HepG2 (cell line): ENCODE measurements around the gene LDLRAD3. TPM values are rescaled to one million over a fixed set of nuclear protein-coding genes. Genes with fewer than 3 reads are reported as not detected.

Experiments used
- ATAC-seq: fragments of 200-7000 bp; cut with Tn5 transposase; 3 replicates; pipeline ENCODE4 v1.9.1; 2020; ENCODE audit warnings: mild to moderate bottlenecking, moderate library complexity
- BruUV-seq: library from RNA; stranded (reverse); fragments of 400-500 nt; replicated peaks from 2 replicates; lab custom pipeline; 2021; lab: Mats Ljungman, UMichigan
- CTCF ChIA-PET: fragments of 300-600 bp; formaldehyde crosslinking; extraction: SDS; loops from one replicate; lab custom pipeline; 2021; ENCODE audit warnings: low total read pairs, inconsistent platforms, low intra/inter-chr PET ratio; lab: Yijun Ruan, JAX
- POLR2A ChIA-PET: fragments of 350-600 bp; sonication (Branson Sonifier 250); formaldehyde crosslinking; loops from one replicate; lab custom pipeline; 2020; ENCODE audit warnings: antibody characterized with exemption, inconsistent platforms; lab: Yijun Ruan, JAX
- DNase-seq: peaks from one replicate; pipeline ENCODE4 v3.0.0-alpha.2; 2015; ENCODE audit warnings: low spot score
- FAIRE-seq: peaks from 3 replicates; lab custom pipeline; 2011; peaks lifted over from hg19 to GRCh38; lab: Jason Lieb, UNC
- H2AFZ ChIP-seq: one replicate; pipeline ENCODE4 v1.6.1; 2011; ENCODE audit warnings: low read length, inconsistent platforms
- H3K27ac ChIP-seq: fragments of 300-600 bp; 3 replicates; pipeline ENCODE4 v1.8.0; 2011; ENCODE audit warnings: mixed run types, mild to moderate bottlenecking, mixed read lengths, low read length, inconsistent platforms; ENCODE audit not compliant: insufficient read depth; ENCODE audit errors: extremely low read length
- H3K27me3 ChIP-seq, 2 experiments: fragments of 200-600 bp in 1 of 2; 2 replicates in 1 of 2; 3 replicates in 1 of 2; pipeline versions ENCODE4 v1.6.0 to v1.8.0; 2011; ENCODE audit warnings: low read length in 2 of 2, mild to moderate bottlenecking in 2 of 2, moderate library complexity in 2 of 2, inconsistent platforms in 1 of 2; ENCODE audit not compliant: insufficient read depth in 2 of 2, control insufficient read depth in 1 of 2
- H3K36me3 ChIP-seq, 2 experiments: fragments of 200-600 bp in 1 of 2; replicated peaks in 1 of 2; 2 replicates in 1 of 2; 3 replicates in 1 of 2; pipeline versions ENCODE4 v1.5.1 to v1.8.0; 2011; ENCODE audit warnings: low read length in 2 of 2, inconsistent platforms in 1 of 2; ENCODE audit not compliant: insufficient read depth in 2 of 2, control insufficient read depth in 1 of 2
- H3K4me1 ChIP-seq: 2 replicates; pipeline ENCODE4 v1.5.1; 2012; ENCODE audit warnings: low read length, inconsistent platforms; ENCODE audit not compliant: insufficient read depth
- H3K4me2 ChIP-seq: 2 replicates; pipeline ENCODE4 v1.6.0; 2011; ENCODE audit warnings: low read depth, low read length, inconsistent platforms
- H3K4me3 ChIP-seq, 3 experiments: fragments of 200-600 bp in 1 of 3; sonication (generic), shearing (Covaris generic) in 1 of 3; replicated peaks in 1 of 3; 2 replicates each; pipeline ENCODE4 v1.5.1; 2011 to 2016; ENCODE audit warnings: low read length in 3 of 3, inconsistent platforms in 2 of 3, low read depth in 2 of 3, mild to moderate bottlenecking in 2 of 3, control low read depth in 1 of 3, mixed read lengths in 1 of 3; ENCODE audit not compliant: insufficient read depth in 1 of 3
- H3K79me2 ChIP-seq: one replicate; pipeline ENCODE4 v1.6.1; 2011; ENCODE audit warnings: low read length, inconsistent platforms; ENCODE audit not compliant: insufficient read depth
- H3K9ac ChIP-seq: 2 replicates; pipeline ENCODE4 v1.6.0; 2011; ENCODE audit warnings: mild to moderate bottlenecking, low read depth, low read length, inconsistent platforms; ENCODE audit not compliant: insufficient read depth
- H3K9me3 ChIP-seq: 2 replicates; pipeline ENCODE4 v1.5.1; 2012; ENCODE audit warnings: mild to moderate bottlenecking, low read length
- H4K20me1 ChIP-seq: 2 replicates; pipeline ENCODE4 v1.6.0; 2011; ENCODE audit warnings: inconsistent platforms, mild to moderate bottlenecking, low read length, moderate library complexity; ENCODE audit not compliant: insufficient read depth
- CEBPB ChIP-seq: IDR thresholded peaks from 2 replicates; pipeline ENCODE4 v1.6.1; 2011; ENCODE audit warnings: low read depth, low read length, improper control_type of control experiment, borderline replicate concordance
- EED ChIP-seq: sonication (generic); formaldehyde crosslinking; IDR thresholded peaks from 2 replicates; pipeline ENCODE4 v1.5.0; 2020; ENCODE audit warnings: mild to moderate bottlenecking, missing genetic modification reagents
- HMGA1 ChIP-seq: sonication (generic); formaldehyde crosslinking; conservative IDR thresholded peaks from 2 replicates; pipeline ENCODE4 v1.4.0; 2020; ENCODE audit warnings: missing genetic modification reagents
- HOXA5 ChIP-seq: sonication (generic); formaldehyde crosslinking; IDR thresholded peaks from 2 replicates; pipeline ENCODE4 v1.4.0; 2020; ENCODE audit warnings: missing genetic modification reagents
- MIER2 ChIP-seq: IDR thresholded peaks from 2 replicates; pipeline ENCODE4 v1.6.1; 2016; ENCODE audit warnings: missing biosample characterization, missing genetic modification reagents
- PHF5A ChIP-seq: IDR thresholded peaks from one replicate; pipeline ENCODE4 v1.6.1; 2018; ENCODE audit warnings: low read depth, missing genetic modification reagents; ENCODE audit not compliant: unreplicated experiment
- PRPF4 ChIP-seq: fragments of 200-400 bp; formaldehyde crosslinking; IDR thresholded peaks from 2 replicates; pipeline ENCODE4 v1.6.1; 2016; ENCODE audit warnings: low read length, low read depth; ENCODE audit not compliant: poor library complexity, severe bottlenecking
- SMARCE1 ChIP-seq: fragments of 450-650 bp; IDR thresholded peaks from 2 replicates; pipeline ENCODE4 v1.6.1; 2017; ENCODE audit warnings: borderline replicate concordance
- TBX3 ChIP-seq: fragments of 450-650 bp; IDR thresholded peaks from 2 replicates; pipeline ENCODE4 v1.6.1; 2017; ENCODE audit warnings: antibody characterized with exemption, mild to moderate bottlenecking, inconsistent platforms, borderline replicate concordance
- YEATS2 ChIP-seq: sonication (generic); formaldehyde crosslinking; IDR thresholded peaks from 2 replicates; pipeline ENCODE4 v1.4.0; 2020; ENCODE audit warnings: missing genetic modification reagents, borderline replicate concordance
- ZFP36L2 ChIP-seq: sonication (generic); formaldehyde crosslinking; IDR thresholded peaks from 2 replicates; pipeline ENCODE4 v1.4.0; 2020; ENCODE audit warnings: missing genetic modification reagents
- ZNF256 ChIP-seq: sonication (generic); formaldehyde crosslinking; conservative IDR thresholded peaks from 2 replicates; pipeline ENCODE4 v1.4.0; 2020; ENCODE audit warnings: missing genetic modification reagents
- ZNF274 ChIP-seq: sonication (generic); formaldehyde crosslinking; IDR thresholded peaks from 2 replicates; pipeline ENCODE4 v1.5.1; 2020; ENCODE audit warnings: mild to moderate bottlenecking, missing genetic modification reagents
- ZNF335 ChIP-seq: sonication (generic); formaldehyde crosslinking; IDR thresholded peaks from 2 replicates; pipeline ENCODE4 v1.4.0; 2020; ENCODE audit warnings: missing genetic modification reagents
- ZNF605 ChIP-seq: sonication (generic); formaldehyde crosslinking; IDR thresholded peaks from 2 replicates; pipeline ENCODE4 v1.8.0; 2022; ENCODE audit warnings: mild to moderate bottlenecking, missing genetic modification reagents
- WGBS: methylation state at CpG from one replicate; pipeline ENCODE4 v1.1.6; 2017; ENCODE audit warnings: low lambda C conversion rate; 5-methylcytosine and 5-hydroxymethylcytosine counted together
- in situ Hi-C: cut with HindIII; loops from 2 replicates; pipeline ENCODE4 v1.10.0; 2017; ENCODE audit warnings: low pct_unique_long_range_greater_than_20kb; ENCODE audit not compliant: extremely low pct_ligation_motif_present
- intact Hi-C: fragments of 100-400 bp; cut with micrococcal nuclease; formaldehyde crosslinking; loops from one replicate; pipeline ENCODE4 v1.10.0; 2022; ENCODE audit not compliant: unreplicated experiment
- polyA plus RNA-seq, 8 experiments: library from polyadenylated mRNA; depleted of rRNA in 3 of 8; stranded (reverse) in 7 of 8; unstranded in 1 of 8; fragments of >200 nt; fragmentation: Illumina TruSeq in 4 of 8; extraction: Trizol in 4 of 8; gene quantifications; 2 replicates each; pipeline versions ENCODE4 v1.2.1 to v1.2.3, GENCODE V29; 2011 to 2016; ENCODE audit warnings: low read depth in 4 of 8, missing spikeins in 1 of 8, mixed read lengths in 1 of 8; ENCODE audit not compliant: insufficient read depth in 1 of 8
- total RNA-seq, 5 experiments: library from RNA; depleted of rRNA; stranded (reverse); fragments of >200 nt; fragmentation: Illumina TruSeq; extraction: Trizol; gene quantifications; 2 replicates each; pipeline ENCODE4 v1.2.3, GENCODE V29; 2016; ENCODE audit warnings: low read depth in 1 of 5
- TF ChIP-seq, protein P1 (sequence below): sonication (generic); formaldehyde crosslinking; IDR thresholded peaks from 2 replicates; pipeline ENCODE4 v1.4.0; 2020; ENCODE audit warnings: mild to moderate bottlenecking, missing genetic modification reagents

LDLRAD3 gene
- total and polyA plus RNA-seq, 2 of the 13 experiments (the other 11 are each of a cell fraction or from before 2014, with no cell fraction given) = 0.50 to 0.60 TPM

DNA sequence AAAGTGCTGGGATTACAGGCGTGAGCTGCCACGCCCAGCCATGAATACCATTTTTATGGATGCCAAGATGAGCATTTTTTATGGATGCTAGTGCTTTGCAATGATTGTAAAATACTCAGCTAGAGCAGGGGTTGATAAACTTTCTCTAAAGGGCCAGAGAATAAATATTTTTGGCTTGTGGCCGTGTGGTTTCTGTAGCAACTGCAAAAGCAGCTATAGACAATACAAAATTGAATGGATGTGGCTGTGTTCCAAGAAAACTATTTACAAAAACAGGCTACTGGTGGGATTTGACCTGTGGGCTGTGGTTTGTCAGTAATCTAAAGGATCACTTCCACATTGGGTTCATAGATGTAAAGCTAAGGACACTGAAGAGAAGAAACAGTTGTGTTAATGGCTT lies 289.3 kb downstream of the LDLRAD3 start:
- no peak for TF ChIP-seq PRPF4
- TF ChIP-seq PHF5A (CRISPR knock-in tag) = no peak
- TF ChIP-seq ZNF256 (CRISPR knock-in tag) = no peak
- TF ChIP-seq, protein P1, sequence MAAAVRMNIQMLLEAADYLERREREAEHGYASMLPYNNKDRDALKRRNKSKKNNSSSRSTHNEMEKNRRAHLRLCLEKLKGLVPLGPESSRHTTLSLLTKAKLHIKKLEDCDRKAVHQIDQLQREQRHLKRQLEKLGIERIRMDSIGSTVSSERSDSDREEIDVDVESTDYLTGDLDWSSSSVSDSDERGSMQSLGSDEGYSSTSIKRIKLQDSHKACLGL (CRISPR knock-in tag) = no peak
- TF ChIP-seq ZNF605 (CRISPR knock-in tag) = no peak
- TF ChIP-seq HOXA5 (CRISPR knock-in tag) = no peak
- no peak for TF ChIP-seq CEBPB
- no peak for TF ChIP-seq ZFP36L2
- TF ChIP-seq TBX3 = no peak
- TF ChIP-seq EED (CRISPR knock-in tag) = no peak
- no peak for TF ChIP-seq ZNF335
- no peak for TF ChIP-seq ZNF274
- TF ChIP-seq MIER2 (CRISPR knock-in tag) = no peak
- TF ChIP-seq HMGA1 (CRISPR knock-in tag) = no peak
- TF ChIP-seq SMARCE1 = no peak
- TF ChIP-seq YEATS2 = no peak
- TF ChIP-seq, all 625 proteins: peak for 0
- H3K9me3 ChIP-seq = no peaks in the 10 kb centered on the region
- no peaks in the 10 kb centered on the region for H3K27me3 ChIP-seq
- H3K79me2 ChIP-seq = no peaks in the 10 kb centered on the region
- CTCF ChIA-PET = no interaction called here
- H3K36me3 ChIP-seq = no peaks in the 10 kb centered on the region
- no peak overlapping the region for H3K9ac ChIP-seq
- no peaks in the 10 kb centered on the region for H4K20me1 ChIP-seq
- POLR2A ChIA-PET = no interaction called here
- intact Hi-C loops (no loop called here), in situ Hi-C loops (no loop called here)
- FAIRE-seq (no peak), DNase-seq (no peak), ATAC-seq (no peak)
- no peaks in the 10 kb centered on the region for H3K4me1 ChIP-seq
- H3K4me3 ChIP-seq = no peak overlapping the region
- 36% methylated on average over 3 of the region's 3 CpGs for WGBS
- no TSS peak for BruUV-seq
- H2AFZ ChIP-seq = no peak overlapping the region
- H3K27ac ChIP-seq = no peak overlapping the region
- no peak overlapping the region for H3K4me2 ChIP-seq
